Endodermal cell (in vitro differentiated cells): Measurements from ENCODE around the gene MEFV. TPM values are rescaled to one million over a fixed set of nuclear protein-coding genes. Genes with fewer than 3 reads are reported as not detected.
"Not testable (repeated sequence)": the region's sequence is repeated elsewhere in the genome, so short reads cannot be mapped to it uniquely, and the experiment has no call there.

Experiments
- DNase-seq: peaks from one replicate; pipeline ENCODE4 v3.0.0-alpha.2; 2017
- H3K27ac ChIP-seq: 2 replicates; pipeline ENCODE4 v1.5.1; 2013; ENCODE audit warnings: mild to moderate bottlenecking, low read depth, low read length, moderate library complexity
- H3K27me3 ChIP-seq: 2 replicates; pipeline ENCODE4 v1.6.1; 2013; ENCODE audit warnings: mild to moderate bottlenecking, low read length, moderate library complexity; ENCODE audit not compliant: insufficient read depth, control insufficient read depth, poor library complexity, severe bottlenecking
- H3K36me3 ChIP-seq: 2 replicates; pipeline ENCODE4 v1.7.0; 2013; ENCODE audit warnings: mild to moderate bottlenecking, low read length, moderate library complexity; ENCODE audit not compliant: control insufficient read depth, insufficient read depth
- H3K4me1 ChIP-seq: one replicate; pipeline ENCODE4 v1.7.0; 2013; ENCODE audit warnings: low read length; ENCODE audit not compliant: control insufficient read depth, insufficient read depth
- H3K4me3 ChIP-seq: 2 replicates; pipeline ENCODE4 v1.5.1; 2013; ENCODE audit warnings: mild to moderate bottlenecking, low read length, moderate library complexity
- H3K9ac ChIP-seq: 2 replicates; pipeline ENCODE4 v1.6.1; 2013; ENCODE audit warnings: mild to moderate bottlenecking, low read length, moderate library complexity; ENCODE audit not compliant: poor library complexity, severe bottlenecking; ENCODE audit errors: extremely low read depth
- H3K9me3 ChIP-seq: 2 replicates; pipeline ENCODE4 v1.6.1; 2013; ENCODE audit warnings: mild to moderate bottlenecking, low read length, moderate library complexity; ENCODE audit not compliant: control insufficient read depth
- H3K27ac Mint-ChIP-seq: 2 replicates; pipeline ENCODE4 v1.8.0; 2020; ENCODE audit warnings: mixed read lengths
- H3K27me3 Mint-ChIP-seq: 2 replicates; pipeline ENCODE4 v1.8.0; 2021; ENCODE audit warnings: mild to moderate bottlenecking, mixed read lengths; ENCODE audit not compliant: insufficient read depth
- H3K36me3 Mint-ChIP-seq: 2 replicates; pipeline ENCODE4 v1.8.0; 2020; ENCODE audit warnings: low read depth, mixed read lengths
- H3K4me1 Mint-ChIP-seq: 2 replicates; pipeline ENCODE4 v1.8.0; 2020; ENCODE audit warnings: mixed read lengths
- H3K4me3 Mint-ChIP-seq: 2 replicates; pipeline ENCODE4 v1.8.0; 2020; ENCODE audit warnings: mild to moderate bottlenecking, moderate library complexity, mixed read lengths
- H3K9me3 Mint-ChIP-seq: 2 replicates; pipeline ENCODE4 v1.8.0; 2020; ENCODE audit warnings: mild to moderate bottlenecking, mixed read lengths
- WGBS, 2 experiments: methylation state at CpG; one replicate each; pipeline versions ENCODE4 v1.1.5 to v1.1.7; 2013; ENCODE audit warnings: missing lambda C conversion rate in 2 of 2, mixed read lengths in 1 of 2; ENCODE audit not compliant: insufficient coverage in 1 of 2, insufficient read length in 1 of 2; 5-methylcytosine and 5-hydroxymethylcytosine counted together
- total RNA-seq, 2 donors: library from RNA; stranded (reverse); fragmentation: NEBNext Ultra II Directional in 1 of 2; extraction: Animal tissue kit (Norgen Biotek cat#: 25700) in 1 of 2; gene quantifications; 2 replicates in 1 of 2; 3 replicates in 1 of 2; pipeline ENCODE4 v1.2.1, GENCODE V29; 2021
- TF ChIP-seq, protein P1 (sequence below): fragments of 200-600 bp; sonication (generic); conservative IDR thresholded peaks from 2 replicates; pipeline ENCODE4 v1.5.0; 2021; ENCODE audit warnings: antibody characterized with exemption, mild to moderate bottlenecking

Gene MEFV
- total RNA-seq, 2 donors from 2014 or later, result not detected

DNA sequence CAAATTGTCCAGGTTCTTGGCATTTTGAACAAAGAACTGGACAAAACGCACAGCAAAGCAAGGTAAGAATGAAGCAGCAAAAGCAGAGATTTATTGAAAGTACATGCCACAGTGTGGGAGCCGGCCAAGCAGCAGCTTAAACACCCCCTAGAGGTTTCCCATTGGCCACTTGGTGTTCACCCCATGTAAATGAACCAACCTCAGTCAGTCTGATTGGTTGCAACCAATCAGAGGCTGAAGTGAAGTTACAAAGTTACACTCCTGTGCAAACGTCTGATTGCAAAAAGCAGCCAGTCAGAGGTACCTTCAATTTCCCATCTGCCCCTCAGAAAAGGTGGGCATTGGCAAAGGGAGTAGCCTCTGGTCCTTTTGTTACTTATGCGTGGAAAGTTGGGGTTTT is 18.1 kb upstream of the MEFV start:
- WGBS, 2 experiments, result 59 to 63% methylated on average over 3 to 4 of the region's 4 CpGs
- Mint-ChIP-seq H3K27me3 (peaks cover 40% of the 10 kb centered on the region), H3K4me1 (peaks cover 1% of the 10 kb centered on the region), H3K9me3 (peaks cover 19% of the 10 kb centered on the region), H3K27ac (no peak overlapping the region), H3K36me3 (no peaks in the 10 kb centered on the region), H3K4me3 (no peak overlapping the region)
- no peak overlapping the region for H3K27ac ChIP-seq
- H3K9ac ChIP-seq, result no peak overlapping the region
- H3K36me3 ChIP-seq, result no peaks in the 10 kb centered on the region
- no peak for DNase-seq
- no peaks in the 10 kb centered on the region for H3K9me3 ChIP-seq
- peaks cover 44% of the 10 kb centered on the region for H3K27me3 ChIP-seq
- H3K4me3 ChIP-seq, result no peak overlapping the region
- TF ChIP-seq, protein P1, sequence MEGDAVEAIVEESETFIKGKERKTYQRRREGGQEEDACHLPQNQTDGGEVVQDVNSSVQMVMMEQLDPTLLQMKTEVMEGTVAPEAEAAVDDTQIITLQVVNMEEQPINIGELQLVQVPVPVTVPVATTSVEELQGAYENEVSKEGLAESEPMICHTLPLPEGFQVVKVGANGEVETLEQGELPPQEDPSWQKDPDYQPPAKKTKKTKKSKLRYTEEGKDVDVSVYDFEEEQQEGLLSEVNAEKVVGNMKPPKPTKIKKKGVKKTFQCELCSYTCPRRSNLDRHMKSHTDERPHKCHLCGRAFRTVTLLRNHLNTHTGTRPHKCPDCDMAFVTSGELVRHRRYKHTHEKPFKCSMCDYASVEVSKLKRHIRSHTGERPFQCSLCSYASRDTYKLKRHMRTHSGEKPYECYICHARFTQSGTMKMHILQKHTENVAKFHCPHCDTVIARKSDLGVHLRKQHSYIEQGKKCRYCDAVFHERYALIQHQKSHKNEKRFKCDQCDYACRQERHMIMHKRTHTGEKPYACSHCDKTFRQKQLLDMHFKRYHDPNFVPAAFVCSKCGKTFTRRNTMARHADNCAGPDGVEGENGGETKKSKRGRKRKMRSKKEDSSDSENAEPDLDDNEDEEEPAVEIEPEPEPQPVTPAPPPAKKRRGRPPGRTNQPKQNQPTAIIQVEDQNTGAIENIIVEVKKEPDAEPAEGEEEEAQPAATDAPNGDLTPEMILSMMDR, result no peak
- H3K4me1 ChIP-seq, result no peaks in the 10 kb centered on the region

DNA sequence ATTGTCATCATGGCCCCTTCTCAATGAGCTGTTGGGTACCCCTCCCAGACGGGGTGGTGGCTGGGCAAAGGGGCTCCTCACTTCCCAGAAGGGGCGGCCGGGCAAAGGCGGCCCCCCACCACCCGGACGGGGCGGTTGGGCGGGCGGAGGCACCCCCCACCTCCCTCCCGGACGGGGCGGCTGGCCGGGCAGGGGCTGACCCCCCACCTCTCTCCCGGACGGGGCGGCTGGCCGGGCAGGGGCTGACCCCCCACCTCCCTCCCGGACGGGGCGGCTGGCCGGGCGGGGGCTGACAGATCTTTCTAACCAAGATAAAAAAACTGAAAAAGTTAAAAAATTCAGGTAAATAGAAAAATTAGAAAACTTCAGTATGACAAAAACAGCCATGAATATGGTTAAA is 14.8 kb upstream of the MEFV start:
- not testable (repeated sequence) for H3K4me1 Mint-ChIP-seq, H3K27ac ChIP-seq, H3K9me3 ChIP-seq, H3K4me3 Mint-ChIP-seq, H3K36me3 ChIP-seq, H3K27ac Mint-ChIP-seq, H3K4me3 ChIP-seq, DNase-seq, H3K9ac ChIP-seq, H3K4me1 ChIP-seq, H3K36me3 Mint-ChIP-seq
- Mint-ChIP-seq H3K27me3 (peaks cover 22% of the 10 kb centered on the region), H3K9me3 (peaks cover 28% of the 10 kb centered on the region)
- peaks cover 12% of the 10 kb centered on the region for H3K27me3 ChIP-seq
- 91% methylated on average over 11 of the region's 22 CpGs; no CpG with 5 or more reads in 1 of the 2 experiments for WGBS, 2 experiments

DNA sequence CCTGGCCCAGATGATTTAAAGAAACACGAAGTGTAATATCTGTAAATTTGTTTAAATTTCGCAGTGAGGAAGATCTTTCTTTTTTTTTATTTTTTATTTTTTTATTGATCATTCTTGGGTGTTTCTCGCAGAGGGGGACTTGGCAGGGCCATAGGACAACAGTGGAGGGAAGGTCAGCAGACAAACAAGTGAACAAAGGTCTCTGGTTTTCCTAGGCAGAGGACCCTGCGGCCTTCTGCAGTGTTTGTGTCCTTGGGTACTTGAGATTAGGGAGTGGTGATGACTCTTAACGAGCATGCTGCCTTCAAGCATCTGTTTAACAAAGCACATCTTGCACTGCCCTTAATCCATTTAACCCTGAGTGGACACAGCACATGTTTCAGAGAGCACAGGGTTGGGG is 14.3 kb upstream of the MEFV start:
- H3K27ac Mint-ChIP-seq, H3K4me1 Mint-ChIP-seq, H3K9ac ChIP-seq, H3K27ac ChIP-seq, H3K4me3 ChIP-seq, H3K9me3 ChIP-seq, H3K4me1 ChIP-seq, H3K4me3 Mint-ChIP-seq, H3K36me3 ChIP-seq, DNase-seq, H3K36me3 Mint-ChIP-seq: not testable (repeated sequence)
- H3K27me3 ChIP-seq, result peaks cover 11% of the 10 kb centered on the region
- WGBS, 2 experiments, result 100% methylated on average over 2 of the region's 5 CpGs; no CpG with 5 or more reads in 1 of the 2 experiments
- Mint-ChIP-seq H3K27me3 (peaks cover 18% of the 10 kb centered on the region), H3K9me3 (peaks cover 27% of the 10 kb centered on the region)

DNA sequence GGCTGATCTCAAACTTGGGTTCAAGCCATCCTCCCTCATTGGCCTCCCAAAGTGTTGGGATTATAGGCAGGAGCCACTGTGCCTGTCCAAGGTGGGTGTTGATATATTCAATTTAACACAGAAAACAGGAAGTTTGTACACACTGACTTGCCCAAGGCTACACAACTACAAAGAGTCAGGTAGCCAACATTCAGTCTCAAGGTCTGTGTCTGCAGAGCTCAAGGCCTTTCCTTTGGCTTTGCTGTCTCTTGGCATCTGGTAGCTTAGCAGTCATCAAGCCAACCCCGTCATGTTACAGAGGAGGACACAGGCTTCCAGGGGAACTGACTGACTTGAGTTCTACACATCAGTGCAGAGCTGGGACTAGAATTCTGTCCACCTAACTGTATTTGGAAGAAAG is 11.9 kb upstream of the MEFV start:
- WGBS, 2 experiments, result 74 to 100% methylated on average over 1 of the region's 1 CpG

More for the DNA sequence above, 11.9 kb upstream of the MEFV start:
- Mint-ChIP-seq H3K9me3 (peaks cover 43% of the 10 kb centered on the region), H3K27me3 (peaks cover 25% of the 10 kb centered on the region), H3K27ac (no peak overlapping the region), H3K36me3 (no peaks in the 10 kb centered on the region), H3K4me1 (peaks cover 3% of the 10 kb centered on the region), H3K4me3 (no peak overlapping the region)
- TF ChIP-seq, protein P1, result no peak
- no peak for DNase-seq
- H3K36me3 ChIP-seq, result no peaks in the 10 kb centered on the region
- no peaks in the 10 kb centered on the region for H3K27me3 ChIP-seq
- no peak overlapping the region for H3K4me3 ChIP-seq
- no peak overlapping the region for H3K27ac ChIP-seq
- H3K4me1 ChIP-seq, result no peaks in the 10 kb centered on the region
- H3K9me3 ChIP-seq, result peaks cover 4% of the 10 kb centered on the region
- no peak overlapping the region for H3K9ac ChIP-seq
